GM12878 (cell line): ENCODE data around the gene EFNB2. TPM values are rescaled to one million over a fixed set of nuclear protein-coding genes. Genes with fewer than 3 reads are reported as not detected.

Experiments used
- ATAC-seq: fragments of 200-7000 bp; cut with Tn5 transposase; 3 replicates; pipeline ENCODE4 v1.9.1; 2020; ENCODE audit warnings: mild to moderate bottlenecking, moderate library complexity
- BruUV-seq: library from RNA; stranded (reverse); fragments of 400-500 nt; replicated peaks from 2 replicates; lab custom pipeline; 2021; lab: Mats Ljungman, UMichigan
- CTCF ChIA-PET: fragments of 300-600 bp; sonication (Branson Sonifier 250); formaldehyde crosslinking; extraction: SDS; loops from one replicate; lab custom pipeline; 2021; ENCODE audit warnings: inconsistent platforms; lab: Yijun Ruan, JAX
- POLR2A ChIA-PET: fragments of 350-600 bp; formaldehyde crosslinking; extraction: SDS; loops from one replicate; lab custom pipeline; 2021; ENCODE audit warnings: inconsistent platforms; lab: Charles Lee
- RAD21 ChIA-PET: fragments of 300-600 bp; sonication (Branson Sonifier 250); formaldehyde crosslinking; loops from one replicate; lab custom pipeline; 2023; ENCODE audit warnings: antibody characterized with exemption; ENCODE audit not compliant: unreplicated experiment; lab: Charles Lee
- SMC1A ChIA-PET: fragments of 300-600 bp; sonication (Branson Sonifier 250); formaldehyde crosslinking; loops from one replicate; lab custom pipeline; 2023; ENCODE audit not compliant: unreplicated experiment, uncharacterized antibody; lab: Charles Lee
- DNase-seq: peaks from one replicate; pipeline ENCODE4 v3.0.0-alpha.2; 2011; ENCODE audit warnings: low read depth, low spot score
- FAIRE-seq: peaks from 3 replicates; lab custom pipeline; 2011; peaks lifted over from hg19 to GRCh38; lab: Jason Lieb, UNC
- H2AFZ ChIP-seq: 2 replicates; pipeline ENCODE4 v1.6.0; 2011; ENCODE audit warnings: low read depth, low read length, control low read depth; ENCODE audit not compliant: control insufficient read depth
- H3K27ac ChIP-seq: 2 replicates; pipeline ENCODE4 v1.5.1; 2011; ENCODE audit warnings: control low read depth; ENCODE audit not compliant: control insufficient read depth, insufficient read depth
- H3K27me3 ChIP-seq, 2 experiments: replicated peaks in 1 of 2; 2 replicates each; pipeline versions ENCODE4 v1.6.0 to v1.6.1; 2011; ENCODE audit warnings: low read length in 1 of 2; ENCODE audit not compliant: control insufficient read depth in 2 of 2, insufficient read depth in 2 of 2
- H3K36me3 ChIP-seq, 2 experiments: 2 replicates each; pipeline ENCODE4 v1.5.1; 2011; ENCODE audit warnings: low read length in 1 of 2; ENCODE audit not compliant: control insufficient read depth in 2 of 2, insufficient read depth in 2 of 2
- H3K4me1 ChIP-seq: 2 replicates; pipeline ENCODE4 v1.6.1; 2011; ENCODE audit warnings: mild to moderate bottlenecking, low read length, moderate library complexity, mixed read lengths; ENCODE audit not compliant: control insufficient read depth, insufficient read depth
- H3K4me2 ChIP-seq: 2 replicates; pipeline ENCODE4 v1.6.0; 2011; ENCODE audit warnings: control low read depth; ENCODE audit not compliant: control insufficient read depth, insufficient read depth
- H3K4me3 ChIP-seq: fragments of 200-600 bp; sonication (generic); 2 replicates; pipeline ENCODE4 v1.5.1; 2016
- H3K79me2 ChIP-seq: 2 replicates; pipeline ENCODE4 v1.6.0; 2011; ENCODE audit warnings: low read length; ENCODE audit not compliant: control insufficient read depth, insufficient read depth
- H3K9ac ChIP-seq: 2 replicates; pipeline ENCODE4 v1.8.0; 2011; ENCODE audit warnings: low read length, control low read depth, mixed read lengths; ENCODE audit not compliant: control insufficient read depth, insufficient read depth
- H3K9me3 ChIP-seq: replicated peaks from 3 replicates; pipeline ENCODE4 v1.5.1; 2011; ENCODE audit warnings: mild to moderate bottlenecking, low read length; ENCODE audit not compliant: control insufficient read depth, insufficient read depth
- H4K20me1 ChIP-seq: 2 replicates; pipeline ENCODE4 v1.6.0; 2011; ENCODE audit not compliant: control insufficient read depth, insufficient read depth
- ATF7 ChIP-seq: fragments of 450-650 bp; IDR thresholded peaks from 2 replicates; pipeline ENCODE4 v1.6.1; 2016; ENCODE audit warnings: low read depth, mild to moderate bottlenecking
- BACH1 ChIP-seq: fragments of 450-650 bp; IDR thresholded peaks from 2 replicates; pipeline ENCODE4 v1.6.1; 2017; ENCODE audit warnings: mild to moderate bottlenecking, borderline replicate concordance
- CREB1 ChIP-seq: IDR thresholded peaks from 2 replicates; pipeline ENCODE4 v1.6.1; 2012; ENCODE audit warnings: low read depth, mild to moderate bottlenecking, inconsistent platforms
- IKZF1 ChIP-seq: fragments of 450-650 bp; conservative IDR thresholded peaks from 2 replicates; pipeline ENCODE4 v1.6.1; 2017; ENCODE audit warnings: antibody characterized with exemption, mild to moderate bottlenecking
- MEF2B ChIP-seq: fragments of 450-650 bp; IDR thresholded peaks from 2 replicates; pipeline ENCODE4 v1.6.1; 2018; ENCODE audit warnings: mild to moderate bottlenecking, moderate library complexity; ENCODE audit not compliant: partially characterized antibody, poor library complexity, severe bottlenecking
- RB1 ChIP-seq: fragments of 450-650 bp; formaldehyde crosslinking; IDR thresholded peaks from 2 replicates; pipeline ENCODE4 v1.6.1; 2017; ENCODE audit warnings: mild to moderate bottlenecking, borderline replicate concordance
- SIX5 ChIP-seq: IDR thresholded peaks from 2 replicates; pipeline ENCODE4 v1.6.1; 2011; ENCODE audit warnings: mild to moderate bottlenecking, low read depth, low read length, moderate library complexity; ENCODE audit not compliant: severe bottlenecking
- SREBF2 ChIP-seq: IDR thresholded peaks from 2 replicates; pipeline ENCODE4 v1.6.1; 2012; ENCODE audit warnings: mild to moderate bottlenecking, low read length
- SUZ12 ChIP-seq: fragments of 200-600 bp; sonication (generic); IDR thresholded peaks from one replicate; pipeline ENCODE4 v1.6.1; 2018; ENCODE audit warnings: antibody characterized with exemption, mild to moderate bottlenecking; ENCODE audit not compliant: unreplicated experiment
- TAF1 ChIP-seq: IDR thresholded peaks from 2 replicates; pipeline ENCODE4 v1.6.1; 2011; ENCODE audit warnings: mild to moderate bottlenecking, low read depth, low read length, borderline replicate concordance
- WGBS: methylation state at CpG from one replicate; pipeline ENCODE4 v1.1.6; 2016; ENCODE audit warnings: low lambda C conversion rate; ENCODE audit not compliant: insufficient replicate concordance, insufficient coverage; ENCODE audit errors: missing lambda C conversion rate; 5-methylcytosine and 5-hydroxymethylcytosine counted together
- in situ Hi-C: fragments of 300-500 bp; cut with MboI; formaldehyde crosslinking; loops from 9 replicates; pipeline ENCODE4 v1.14.3; 2018; ENCODE audit warnings: mixed read lengths
- intact Hi-C: fragments of 100-400 bp; cut with micrococcal nuclease; formaldehyde crosslinking; loops from one replicate; pipeline ENCODE4 v1.14.2; 2022; ENCODE audit not compliant: unreplicated experiment
- polyA plus RNA-seq, 11 experiments: library from polyadenylated mRNA; depleted of rRNA in 4 of 11; unstranded in 6 of 11; stranded (reverse) in 5 of 11; fragments of >200 nt; fragmentation: Nextera tagmentation in 4 of 11; fragmentation: Illumina TruSeq in 1 of 11; extraction: Ambion mirVana in 4 of 11; extraction: Trizol in 1 of 11; gene quantifications; 1 replicate in 1 of 11; 2 replicates in 10 of 11; pipeline versions ENCODE4 v1.2.1 to v1.2.3, GENCODE V29; 2011 to 2016; ENCODE audit warnings: inconsistent platforms in 2 of 11, missing spikeins in 2 of 11, low read depth in 1 of 11
- total RNA-seq, 4 experiments: library from RNA; depleted of rRNA in 3 of 4; stranded (reverse); fragments of >200 nt in 3 of 4; fragmentation: Illumina TruSeq in 1 of 4; extraction: Trizol in 1 of 4; gene quantifications; 2 replicates each; pipeline versions ENCODE4 v1.2.1 to v1.2.3, GENCODE V29; 2013 to 2021

EFNB2 gene
- total and polyA plus RNA-seq, 10 of the 15 experiments (the other 5 are each of a cell fraction or from before 2014, with no cell fraction given), result 0.12 to 1.5 (median 0.31) TPM; not detected in 1

- intact Hi-C loops, result no loop called here
- Histone ChIP-seq H3K4me3 (no peak overlapping the region), H3K27me3 (no peaks in the 10 kb centered on the region), H3K27ac (no peak overlapping the region), H3K79me2 (peaks cover 29% of the 10 kb centered on the region), H3K9ac (no peak overlapping the region), H2AFZ (no peak overlapping the region), H4K20me1 (peaks cover 4% of the 10 kb centered on the region; the same call in 1 of the 2 replicates), H3K36me3 (no peaks in the 10 kb centered on the region), H3K4me2 (no peak overlapping the region), H3K4me1 (no peaks in the 10 kb centered on the region), H3K9me3 (no peaks in the 10 kb centered on the region)
- FAIRE-seq (no peak), DNase-seq (no peak), ATAC-seq (no peak)
- ChIA-PET SMC1A (interaction anchor here (1.1 to 1.2 kb wide), 2 partner anchors 19 to 21 kb away, joined by 3 read pairs; no protein-coding TSS in a partner anchor), CTCF (no interaction called here), POLR2A (no interaction called here), RAD21 (no interaction called here)
- no TSS peak for BruUV-seq
- in situ Hi-C loops, result loop anchor here (25.0 kb wide), 1 partner anchor 1642 kb away; the partner anchor contains the start of genes ABHD13 and LIG4
- WGBS, result 82% methylated on average over 13 of the region's 14 CpGs
- TF ChIP-seq CREB1, result 0 out of 2 replicates have a peak, but pooled peaks have one; percentile 12
- TF ChIP-seq MEF2B, result no peak
- TF ChIP-seq, all 136 proteins: peak for 1
Measured at GRCh38 chr13:106570299-106570852, 34.9 kb upstream of the EFNB2 start.

- SMC1A ChIA-PET, result interaction anchor here (0.8 to 1.3 kb wide), 4 partner anchors 18 to 41 kb away, joined by 3 read pairs; partner anchors contain the start of gene EFNB2
- intact Hi-C loops, result loop anchor here (5.0 kb wide), 1 partner anchor 1653 kb away; no protein-coding TSS in a partner anchor
- BruUV-seq, result no TSS peak
- no peak overlapping the region for H3K4me3 ChIP-seq
- H3K9me3 ChIP-seq, result no peaks in the 10 kb centered on the region
- H4K20me1 ChIP-seq, result peaks cover 4% of the 10 kb centered on the region; the same call in 1 of the 2 replicates
- RAD21 ChIA-PET, result interaction anchor here (1.6 kb wide), 1 partner anchor 51 kb away, joined by 3 read pairs; no protein-coding TSS in a partner anchor
- FAIRE-seq, result no peak
- no peak overlapping the region for H3K27ac ChIP-seq
- in situ Hi-C loops, result loop anchor here (25.0 kb wide), 1 partner anchor 1643 kb away; the partner anchor contains the start of genes ABHD13 and LIG4
- no peak for ATAC-seq
- POLR2A ChIA-PET, result no interaction called here
- no peak overlapping the region for H2AFZ ChIP-seq
- TF ChIP-seq IKZF1 (no peak), BACH1 (no peak), RB1 (no peak), ATF7 (no peak), TAF1 (no peak), SIX5 (no peak), SREBF2 (no peak), SUZ12 (no peak)
- no peak for DNase-seq
- 67% methylated on average over 3 of the region's 3 CpGs for WGBS
- peaks cover 38% of the 10 kb centered on the region for H3K79me2 ChIP-seq
- no peaks in the 10 kb centered on the region for H3K36me3 ChIP-seq
- no peak overlapping the region for H3K4me2 ChIP-seq
- no peaks in the 10 kb centered on the region for H3K27me3 ChIP-seq
- H3K4me1 ChIP-seq, result peaks cover 5% of the 10 kb centered on the region
- CTCF ChIA-PET, result interaction anchor here (0.7 kb wide), 1 partner anchor 18 kb away, joined by 4 read pairs; no protein-coding TSS in a partner anchor
- no peak overlapping the region for H3K9ac ChIP-seq
Measured at GRCh38 chr13:106569233-106570095, 34.0 kb upstream of the EFNB2 start.
